HEK293T (cell line): ENCODE data around the gene MFAP2.

Source experiments
- CTCF ChIA-PET: fragments of 350-600 bp; formaldehyde crosslinking; extraction: SDS; loops from one replicate; lab custom pipeline; 2021; ENCODE audit warnings: antibody characterized with exemption, inconsistent platforms; lab: Yijun Ruan, JAX
- POLR2A ChIA-PET: fragments of 350-600 bp; formaldehyde crosslinking; extraction: SDS; loops from one replicate; lab custom pipeline; 2020; ENCODE audit warnings: antibody characterized with exemption, inconsistent platforms; lab: Yijun Ruan, JAX
- DNase-seq: peaks from one replicate; pipeline ENCODE4 v3.0.0; 2012; ENCODE audit warnings: mixed read lengths; ENCODE audit errors: extremely low spot score
- ARNT ChIP-seq: fragments of 450-650 bp; IDR thresholded peaks from 2 replicates; pipeline ENCODE4 v1.6.1; 2017; ENCODE audit warnings: mild to moderate bottlenecking
- BHLHE40 ChIP-seq: fragments of 450-650 bp; IDR thresholded peaks from 2 replicates; pipeline ENCODE4 v1.6.1; 2016; ENCODE audit warnings: mild to moderate bottlenecking, moderate library complexity, borderline replicate concordance
- CTBP1 ChIP-seq: fragments of 450-650 bp; IDR thresholded peaks from 2 replicates; pipeline ENCODE4 v1.6.1; 2016; ENCODE audit warnings: borderline replicate concordance
- FOXA1 ChIP-seq: fragments of 450-650 bp; IDR thresholded peaks from 2 replicates; pipeline ENCODE4 v1.6.1; 2016; ENCODE audit warnings: mild to moderate bottlenecking
- FOXM1 ChIP-seq: fragments of 450-650 bp; IDR thresholded peaks from 2 replicates; pipeline ENCODE4 v1.6.1; 2017; ENCODE audit warnings: mild to moderate bottlenecking, borderline replicate concordance
- L3MBTL2 ChIP-seq: fragments of 450-650 bp; conservative IDR thresholded peaks from 2 replicates; pipeline ENCODE4 v1.6.1; 2016; ENCODE audit warnings: mild to moderate bottlenecking
- LEF1 ChIP-seq: fragments of 450-650 bp; IDR thresholded peaks from 2 replicates; pipeline ENCODE4 v1.6.1; 2017; ENCODE audit warnings: mild to moderate bottlenecking, borderline replicate concordance
- NFRKB ChIP-seq: fragments of 450-650 bp; IDR thresholded peaks from 2 replicates; pipeline ENCODE4 v1.6.1; 2016; ENCODE audit warnings: mild to moderate bottlenecking, moderate library complexity
- PKNOX1 ChIP-seq: fragments of 450-650 bp; IDR thresholded peaks from 2 replicates; pipeline ENCODE4 v1.6.1; 2016
- SP1 ChIP-seq: fragments of 450-650 bp; IDR thresholded peaks from 2 replicates; pipeline ENCODE4 v1.6.1; 2017
- SUZ12 ChIP-seq: fragments of 450-650 bp; IDR thresholded peaks from 2 replicates; pipeline ENCODE4 v1.6.1; 2016; ENCODE audit warnings: mild to moderate bottlenecking
- TARDBP ChIP-seq: fragments of 450-650 bp; IDR thresholded peaks from 2 replicates; pipeline ENCODE4 v1.6.1; 2016
- ZNF384 ChIP-seq: fragments of 450-650 bp; IDR thresholded peaks from 2 replicates; pipeline ENCODE4 v1.6.1; 2016

Gene MFAP2

GRCh38 chr1:16926491-16927073 lies 53.8 kb downstream of the MFAP2 start:
- no peak for DNase-seq
- ChIA-PET CTCF (interaction anchor here (1.2 kb wide), 1 partner anchor 306 kb away, joined by 3 read pairs; no protein-coding TSS in a partner anchor), POLR2A (no interaction called here)
- TF ChIP-seq TARDBP (no peak), ARNT (no peak), FOXA1 (no peak)

- no peak for DNase-seq
- CTCF ChIA-PET, result interaction anchor here (0.9 to 1.2 kb wide), 2 partner anchors 11 to 305 kb away, joined by 3 read pairs; no protein-coding TSS in a partner anchor
- POLR2A ChIA-PET, result interaction anchor here (2.6 kb wide), 1 partner anchor 20 kb away, joined by 12 read pairs; no protein-coding TSS in a partner anchor
These were observed 54.6 kb downstream of the MFAP2 start for GRCh38 chr1:16925635-16926490.

GRCh38 chr1:16924919-16925477 lies 55.4 kb downstream of the MFAP2 start:
- CTCF ChIA-PET, result interaction anchor here (0.9 to 1.2 kb wide), 2 partner anchors 10 to 304 kb away, joined by 3 read pairs; no protein-coding TSS in a partner anchor
- DNase-seq, result no peak
- POLR2A ChIA-PET, result interaction anchor here (2.6 kb wide), 1 partner anchor 20 kb away, joined by 12 read pairs; no protein-coding TSS in a partner anchor
- TF ChIP-seq FOXM1 (no peak), PKNOX1 (no peak), NFRKB (no peak), ARNT (no peak), CTBP1 (no peak), SP1 (no peak), LEF1 (no peak), SUZ12 (no peak)

More at GRCh38 chr1:16925635-16926490, 54.6 kb downstream of the MFAP2 start:
- TF ChIP-seq NFRKB (no peak), ZNF384 (no peak), FOXM1 (no peak), LEF1 (no peak), BHLHE40 (no peak), L3MBTL2 (no peak)
